HUES48 (cell line): ENCODE data around the gene FITM2.
"Not testable (repeated sequence)": the region's sequence is repeated elsewhere in the genome, so short reads cannot be mapped to it uniquely, and the experiment has no call there.

Source experiments
- H3K27ac ChIP-seq: one replicate; pipeline ENCODE4 v1.7.0; 2013; ENCODE audit warnings: low read depth, low read length, inconsistent platforms
- H3K27me3 ChIP-seq: 2 replicates; pipeline ENCODE4 v1.6.1; 2013; ENCODE audit warnings: mild to moderate bottlenecking, low read length; ENCODE audit not compliant: control insufficient read depth, insufficient read depth
- H3K36me3 ChIP-seq: 2 replicates; pipeline ENCODE4 v1.6.1; 2013; ENCODE audit warnings: low read length; ENCODE audit not compliant: control insufficient read depth, insufficient read depth
- H3K4me1 ChIP-seq: 2 replicates; pipeline ENCODE4 v1.6.1; 2013; ENCODE audit warnings: mild to moderate bottlenecking, low read length; ENCODE audit not compliant: control insufficient read depth, insufficient read depth
- H3K4me3 ChIP-seq: 2 replicates; pipeline ENCODE4 v1.5.1; 2013; ENCODE audit warnings: mild to moderate bottlenecking, low read depth, low read length
- H3K9ac ChIP-seq: 2 replicates; pipeline ENCODE4 v1.6.1; 2013; ENCODE audit warnings: mild to moderate bottlenecking, low read depth, low read length, moderate library complexity
- H3K9me3 ChIP-seq: 2 replicates; pipeline ENCODE4 v1.6.1; 2013; ENCODE audit warnings: low read length; ENCODE audit not compliant: control insufficient read depth, insufficient read depth

FITM2 gene

GRCh38 chr20:44331201-44331600 lies 20.2 kb upstream of the FITM2 start:
- Histone ChIP-seq H3K27me3 (no peaks in the 10 kb centered on the region), H3K4me1 (peaks cover 4% of the 10 kb centered on the region; the same call in 1 of the 2 replicates), H3K9me3 (no peaks in the 10 kb centered on the region), H3K9ac (no peak overlapping the region), H3K36me3 (no peaks in the 10 kb centered on the region), H3K4me3 (no peak overlapping the region), H3K27ac (no peak overlapping the region)

- Histone ChIP-seq H3K9me3 (no peaks in the 10 kb centered on the region), H3K4me1 (peaks cover 5% of the 10 kb centered on the region; the same call in 1 of the 2 replicates), H3K27me3 (no peaks in the 10 kb centered on the region), H3K27ac (no peak overlapping the region), H3K9ac (no peak overlapping the region), H3K4me3 (no peak overlapping the region), H3K36me3 (no peaks in the 10 kb centered on the region)
Observed at GRCh38 chr20:44328428-44328827, 17.4 kb upstream of the FITM2 start.

- not testable (repeated sequence) for H3K27ac ChIP-seq, H3K4me3 ChIP-seq, H3K9me3 ChIP-seq
Observed at GRCh38 chr20:44327748-44328147, 16.7 kb upstream of the FITM2 start.

GRCh38 chr20:44326391-44327159 lies 15.6 kb upstream of the FITM2 start:
- no peaks in the 10 kb centered on the region for H3K27me3 ChIP-seq
- H3K9me3 ChIP-seq = no peaks in the 10 kb centered on the region
- H3K36me3 ChIP-seq = no peaks in the 10 kb centered on the region
- H3K4me3 ChIP-seq = peak overlapping the region; percentile 41
- no peak overlapping the region for H3K27ac ChIP-seq
- H3K4me1 ChIP-seq = peaks cover 5% of the 10 kb centered on the region; the same call in 1 of the 2 replicates
- H3K9ac ChIP-seq = no peak overlapping the region

More at GRCh38 chr20:44327748-44328147, 16.7 kb upstream of the FITM2 start:
- not testable (repeated sequence) for H3K9ac ChIP-seq, H3K4me1 ChIP-seq, H3K27me3 ChIP-seq, H3K36me3 ChIP-seq

GRCh38 chr20:44324343-44324742 lies 13.3 kb upstream of the FITM2 start:
- Histone ChIP-seq H3K27me3 (no peaks in the 10 kb centered on the region), H3K27ac (peak overlapping the region; percentile 78), H3K4me3 (no peak overlapping the region), H3K36me3 (no peaks in the 10 kb centered on the region), H3K4me1 (peaks cover 5% of the 10 kb centered on the region; the same call in 1 of the 2 replicates), H3K9ac (no peak overlapping the region), H3K9me3 (no peaks in the 10 kb centered on the region)

GRCh38 chr20:44319839-44320422 lies 8.9 kb upstream of the FITM2 start:
- H3K27ac ChIP-seq = no peak overlapping the region
- no peaks in the 10 kb centered on the region for H3K9me3 ChIP-seq
- H3K36me3 ChIP-seq = no peaks in the 10 kb centered on the region
- no peak overlapping the region for H3K9ac ChIP-seq
- H3K4me3 ChIP-seq = no peak overlapping the region
- peaks cover 5% of the 10 kb centered on the region; the same call in 1 of the 2 replicates for H3K4me1 ChIP-seq
- H3K27me3 ChIP-seq = no peaks in the 10 kb centered on the region

- no peak overlapping the region for H3K9ac ChIP-seq
- no peak overlapping the region for H3K27ac ChIP-seq
- no peaks in the 10 kb centered on the region for H3K9me3 ChIP-seq
- no peaks in the 10 kb centered on the region for H3K36me3 ChIP-seq
- peaks cover 11% of the 10 kb centered on the region for H3K27me3 ChIP-seq
- H3K4me3 ChIP-seq = no peak overlapping the region
- H3K4me1 ChIP-seq = 0 out of 2 replicates have a peak, but pooled peaks cover 4% of the 10 kb centered on the region
Observed at GRCh38 chr20:44314870-44315269, 3.9 kb upstream of the FITM2 start.

- H3K4me1 ChIP-seq = 0 out of 2 replicates have a peak, but pooled peaks cover 4% of the 10 kb centered on the region
- H3K27me3 ChIP-seq = peaks cover 11% of the 10 kb centered on the region
- no peaks in the 10 kb centered on the region for H3K36me3 ChIP-seq
- no peaks in the 10 kb centered on the region for H3K9me3 ChIP-seq
- no peak overlapping the region for H3K27ac ChIP-seq
- H3K4me3 ChIP-seq = peak overlapping the region; percentile 89
- H3K9ac ChIP-seq = no peak overlapping the region
Observed at GRCh38 chr20:44309763-44310663, 989 bp downstream of the FITM2 start.

- Histone ChIP-seq H3K9me3 (no peaks in the 10 kb centered on the region), H3K36me3 (no peaks in the 10 kb centered on the region), H3K27ac (no peak overlapping the region), H3K4me1 (0 out of 2 replicates have a peak, but pooled peaks cover 4% of the 10 kb centered on the region), H3K4me3 (no peak overlapping the region), H3K9ac (no peak overlapping the region), H3K27me3 (peaks cover 5% of the 10 kb centered on the region)
Observed at GRCh38 chr20:44306927-44307326, 4.1 kb downstream of the FITM2 start.

- H3K36me3 ChIP-seq = no peaks in the 10 kb centered on the region
- H3K27me3 ChIP-seq = no peaks in the 10 kb centered on the region
- no peaks in the 10 kb centered on the region for H3K9me3 ChIP-seq
- no peak overlapping the region for H3K4me3 ChIP-seq
- no peak overlapping the region for H3K9ac ChIP-seq
- H3K4me1 ChIP-seq = no peaks in the 10 kb centered on the region
- H3K27ac ChIP-seq = no peak overlapping the region
Observed at GRCh38 chr20:44304383-44304782, 6.6 kb downstream of the FITM2 start.
